Neutrophil (primary cell): Measurements from ENCODE around the gene MYBPH.

Source experiments
- H3K27ac ChIP-seq: fragments of 200-600 bp; sonication (generic); 2 replicates; pipeline ENCODE4 v1.5.1; 2016; ENCODE audit warnings: mild to moderate bottlenecking, moderate library complexity
- H3K27me3 ChIP-seq: fragments of 200-600 bp; sonication (generic); 2 replicates; pipeline ENCODE4 v1.6.0; 2016; ENCODE audit warnings: mild to moderate bottlenecking
- H3K36me3 ChIP-seq: fragments of 200-600 bp; sonication (generic); 2 replicates; pipeline ENCODE4 v1.5.1; 2017
- H3K4me1 ChIP-seq, 2 experiments: fragments of 200-600 bp in 1 of 2; sonication (generic) in 1 of 2; 1 replicate in 1 of 2; 2 replicates in 1 of 2; pipeline versions ENCODE4 v1.5.1 to v1.6.1; 2013 to 2016; ENCODE audit warnings: low read depth in 1 of 2, low read length in 1 of 2, mild to moderate bottlenecking in 1 of 2, moderate library complexity in 1 of 2; ENCODE audit not compliant: control insufficient read depth in 1 of 2, insufficient read depth in 1 of 2
- H3K4me3 ChIP-seq, 2 experiments: fragments of 200-600 bp in 1 of 2; sonication (generic) in 1 of 2; 1 replicate in 1 of 2; 2 replicates in 1 of 2; pipeline ENCODE4 v1.5.1; 2013 to 2016; ENCODE audit warnings: low read depth in 1 of 2, low read length in 1 of 2, mild to moderate bottlenecking in 1 of 2, moderate library complexity in 1 of 2
- H3K9me3 ChIP-seq: fragments of 200-600 bp; sonication (generic); 2 replicates; pipeline ENCODE4 v1.5.1; 2016
- TF ChIP-seq, protein P1 (sequence below): fragments of 200-600 bp; sonication (generic); IDR thresholded peaks from 2 replicates; pipeline ENCODE4 v1.5.1; 2016; ENCODE audit warnings: antibody characterized with exemption

MYBPH gene

GRCh38 chr1:203206129-203206687 lies 30.6 kb upstream of the MYBPH start:
- Histone ChIP-seq H3K9me3 (no peaks in the 10 kb centered on the region), H3K27me3 (no peaks in the 10 kb centered on the region), H3K4me3 (no peak overlapping the region), H3K36me3 (no peaks in the 10 kb centered on the region), H3K4me1 (peaks cover 43 to 47% of the 10 kb centered on the region in 2 experiments), H3K27ac (no peak overlapping the region)
- TF ChIP-seq, protein P1, sequence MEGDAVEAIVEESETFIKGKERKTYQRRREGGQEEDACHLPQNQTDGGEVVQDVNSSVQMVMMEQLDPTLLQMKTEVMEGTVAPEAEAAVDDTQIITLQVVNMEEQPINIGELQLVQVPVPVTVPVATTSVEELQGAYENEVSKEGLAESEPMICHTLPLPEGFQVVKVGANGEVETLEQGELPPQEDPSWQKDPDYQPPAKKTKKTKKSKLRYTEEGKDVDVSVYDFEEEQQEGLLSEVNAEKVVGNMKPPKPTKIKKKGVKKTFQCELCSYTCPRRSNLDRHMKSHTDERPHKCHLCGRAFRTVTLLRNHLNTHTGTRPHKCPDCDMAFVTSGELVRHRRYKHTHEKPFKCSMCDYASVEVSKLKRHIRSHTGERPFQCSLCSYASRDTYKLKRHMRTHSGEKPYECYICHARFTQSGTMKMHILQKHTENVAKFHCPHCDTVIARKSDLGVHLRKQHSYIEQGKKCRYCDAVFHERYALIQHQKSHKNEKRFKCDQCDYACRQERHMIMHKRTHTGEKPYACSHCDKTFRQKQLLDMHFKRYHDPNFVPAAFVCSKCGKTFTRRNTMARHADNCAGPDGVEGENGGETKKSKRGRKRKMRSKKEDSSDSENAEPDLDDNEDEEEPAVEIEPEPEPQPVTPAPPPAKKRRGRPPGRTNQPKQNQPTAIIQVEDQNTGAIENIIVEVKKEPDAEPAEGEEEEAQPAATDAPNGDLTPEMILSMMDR = no peak

- Histone ChIP-seq H3K36me3 (no peaks in the 10 kb centered on the region), H3K4me3 (no peak overlapping the region), H3K27ac (peak overlapping the region; percentile 10), H3K27me3 (no peaks in the 10 kb centered on the region), H3K9me3 (no peaks in the 10 kb centered on the region), H3K4me1 (peaks cover 57 to 62% of the 10 kb centered on the region in 2 experiments)
- TF ChIP-seq, protein P1 = no peak
Observed at GRCh38 chr1:203204756-203205155, 29.1 kb upstream of the MYBPH start.

GRCh38 chr1:203202431-203203245 lies 27.0 kb upstream of the MYBPH start:
- peak overlapping the region; percentile 96 for H3K27ac ChIP-seq
- H3K27me3 ChIP-seq = no peaks in the 10 kb centered on the region
- H3K36me3 ChIP-seq = no peaks in the 10 kb centered on the region
- TF ChIP-seq, protein P1 = no peak
- no peaks in the 10 kb centered on the region for H3K9me3 ChIP-seq
- H3K4me1 ChIP-seq = peaks cover 65 to 71% of the 10 kb centered on the region in 2 experiments
- peak overlapping the region; percentile 61 to 62 for H3K4me3 ChIP-seq

GRCh38 chr1:203201516-203202205 lies 26.0 kb upstream of the MYBPH start:
- Histone ChIP-seq H3K27me3 (no peaks in the 10 kb centered on the region), H3K9me3 (no peaks in the 10 kb centered on the region), H3K4me3 (peak overlapping the region; percentile 61 to 62), H3K36me3 (no peaks in the 10 kb centered on the region), H3K4me1 (peaks cover 65 to 71% of the 10 kb centered on the region in 2 experiments), H3K27ac (peak overlapping the region; percentile 96)
- TF ChIP-seq, protein P1 = no peak

GRCh38 chr1:203200916-203201315 lies 25.3 kb upstream of the MYBPH start:
- peaks cover 65 to 71% of the 10 kb centered on the region in 2 experiments for H3K4me1 ChIP-seq
- TF ChIP-seq, protein P1 = no peak
- peak overlapping the region; percentile 96 for H3K27ac ChIP-seq
- no peaks in the 10 kb centered on the region for H3K36me3 ChIP-seq
- H3K27me3 ChIP-seq = no peaks in the 10 kb centered on the region
- no peaks in the 10 kb centered on the region for H3K9me3 ChIP-seq
- peak overlapping the region in 1 of 2 experiments; percentile 37 for H3K4me3 ChIP-seq
